ENCODE measurements around the gene MPV17L2.

The MPV17L2 gene

GRCh38 chr19:18193388-18194180 is 566 bp downstream of the MPV17L2 start:
- no peak for TF ChIP-seq TAF1 (IDR thresholded peaks at IDR 0.05; ENCODE audit: borderline replicate concordance, insufficient read depth, low read length)
- no peak for TF ChIP-seq SIN3A (IDR thresholded peaks at IDR 0.05; ENCODE audit: borderline replicate concordance, insufficient read depth, low read length)
- TF ChIP-seq FOXP2 (optimal IDR thresholded peaks at IDR 0.05; ENCODE audit: borderline replicate concordance, extremely low read depth, extremely low read length, insufficient read depth) = no peak
- TF ChIP-seq REST (IDR thresholded peaks at IDR 0.05; ENCODE audit: insufficient read depth in 1 of 2, low read depth in 2 of 2, low read length in 2 of 2) = no peak
- TF ChIP-seq POLR2AphosphoS5 (IDR thresholded peaks at IDR 0.05; ENCODE audit: low read depth, low read length) = no peak; the same call in 1 of the 2 replicates

- TF ChIP-seq FOXP2 (optimal IDR thresholded peaks at IDR 0.05; ENCODE audit: borderline replicate concordance, extremely low read depth, extremely low read length, insufficient read depth) (no peak), TAF1 (IDR thresholded peaks at IDR 0.05; ENCODE audit: borderline replicate concordance, insufficient read depth, low read length) (no peak), POLR2AphosphoS5 (IDR thresholded peaks at IDR 0.05; ENCODE audit: low read depth, low read length) (no peak), REST (IDR thresholded peaks at IDR 0.05; ENCODE audit: insufficient read depth in 1 of 2, low read depth in 2 of 2, low read length in 2 of 2) (no peak), SIN3A (IDR thresholded peaks at IDR 0.05; ENCODE audit: borderline replicate concordance, insufficient read depth, low read length) (no peak)
Observed at GRCh38 chr19:18194181-18194530, 1.1 kb downstream of the MPV17L2 start.

- TF ChIP-seq POLR2AphosphoS5 (IDR thresholded peaks at IDR 0.05; ENCODE audit: low read depth, low read length) (no peak), REST (IDR thresholded peaks at IDR 0.05; ENCODE audit: insufficient read depth in 1 of 2, low read depth in 2 of 2, low read length in 2 of 2) (no peak), FOXP2 (optimal IDR thresholded peaks at IDR 0.05; ENCODE audit: borderline replicate concordance, extremely low read depth, extremely low read length, insufficient read depth) (peak; percentile 13)
Observed at GRCh38 chr19:18194554-18195238, 1.7 kb downstream of the MPV17L2 start.

GRCh38 chr19:18196511-18196845 is 3.5 kb downstream of the MPV17L2 start:
- TF ChIP-seq REST (IDR thresholded peaks at IDR 0.05; ENCODE audit: insufficient read depth in 1 of 2, low read depth in 2 of 2, low read length in 2 of 2) = no peak

- no peak for TF ChIP-seq REST (IDR thresholded peaks at IDR 0.05; ENCODE audit: insufficient read depth in 1 of 2, low read depth in 2 of 2, low read length in 2 of 2)
- no peak for TF ChIP-seq POLR2AphosphoS5 (IDR thresholded peaks at IDR 0.05; ENCODE audit: low read depth, low read length)
- TF ChIP-seq TAF1 (IDR thresholded peaks at IDR 0.05; ENCODE audit: borderline replicate concordance, insufficient read depth, low read length) = no peak
- no peak for TF ChIP-seq SIN3A (IDR thresholded peaks at IDR 0.05; ENCODE audit: borderline replicate concordance, insufficient read depth, low read length)
- no peak for TF ChIP-seq FOXP2 (optimal IDR thresholded peaks at IDR 0.05; ENCODE audit: borderline replicate concordance, extremely low read depth, extremely low read length, insufficient read depth)
Observed at GRCh38 chr19:18197306-18197705, 4.3 kb downstream of the MPV17L2 start.

All from PFSK-1 (cell line).